ENCODE results near the gene CCDC88C. TPM values are rescaled to one million over a fixed set of nuclear protein-coding genes. Genes with fewer than 3 reads are reported as not detected.

CCDC88C gene
- total RNA-seq, 2 donors from 2014 or later: 4.0 to 4.4 TPM

- Histone ChIP-seq H3K4me3 (no peak overlapping the region), H3K9me3 (no peaks in the 10 kb centered on the region), H3K27me3 (no peaks in the 10 kb centered on the region), H3K4me1 (peaks cover 0 to 6% of the 10 kb centered on the region in 2 donors), H3K27ac (no peak overlapping the region), H3K36me3 (no peaks in the 10 kb centered on the region)
- DNase-seq (ENCODE audit: low spot score): no peak
- TF ChIP-seq, protein P1, sequence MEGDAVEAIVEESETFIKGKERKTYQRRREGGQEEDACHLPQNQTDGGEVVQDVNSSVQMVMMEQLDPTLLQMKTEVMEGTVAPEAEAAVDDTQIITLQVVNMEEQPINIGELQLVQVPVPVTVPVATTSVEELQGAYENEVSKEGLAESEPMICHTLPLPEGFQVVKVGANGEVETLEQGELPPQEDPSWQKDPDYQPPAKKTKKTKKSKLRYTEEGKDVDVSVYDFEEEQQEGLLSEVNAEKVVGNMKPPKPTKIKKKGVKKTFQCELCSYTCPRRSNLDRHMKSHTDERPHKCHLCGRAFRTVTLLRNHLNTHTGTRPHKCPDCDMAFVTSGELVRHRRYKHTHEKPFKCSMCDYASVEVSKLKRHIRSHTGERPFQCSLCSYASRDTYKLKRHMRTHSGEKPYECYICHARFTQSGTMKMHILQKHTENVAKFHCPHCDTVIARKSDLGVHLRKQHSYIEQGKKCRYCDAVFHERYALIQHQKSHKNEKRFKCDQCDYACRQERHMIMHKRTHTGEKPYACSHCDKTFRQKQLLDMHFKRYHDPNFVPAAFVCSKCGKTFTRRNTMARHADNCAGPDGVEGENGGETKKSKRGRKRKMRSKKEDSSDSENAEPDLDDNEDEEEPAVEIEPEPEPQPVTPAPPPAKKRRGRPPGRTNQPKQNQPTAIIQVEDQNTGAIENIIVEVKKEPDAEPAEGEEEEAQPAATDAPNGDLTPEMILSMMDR (IDR thresholded peaks at IDR 0.05): no peak
Measured at GRCh38 chr14:91387951-91388381, 29.7 kb downstream of the CCDC88C start.

GRCh38 chr14:91387169-91387835 lies 30.3 kb downstream of the CCDC88C start:
- Histone ChIP-seq H3K4me1 (no peaks in the 10 kb centered on the region), H3K36me3 (no peaks in the 10 kb centered on the region), H3K9me3 (no peaks in the 10 kb centered on the region), H3K4me3 (no peak overlapping the region), H3K27me3 (no peaks in the 10 kb centered on the region), H3K27ac (no peak overlapping the region)
- TF ChIP-seq, protein P1 (IDR thresholded peaks at IDR 0.05): no peak
- no peak for DNase-seq (ENCODE audit: low spot score)

DNA sequence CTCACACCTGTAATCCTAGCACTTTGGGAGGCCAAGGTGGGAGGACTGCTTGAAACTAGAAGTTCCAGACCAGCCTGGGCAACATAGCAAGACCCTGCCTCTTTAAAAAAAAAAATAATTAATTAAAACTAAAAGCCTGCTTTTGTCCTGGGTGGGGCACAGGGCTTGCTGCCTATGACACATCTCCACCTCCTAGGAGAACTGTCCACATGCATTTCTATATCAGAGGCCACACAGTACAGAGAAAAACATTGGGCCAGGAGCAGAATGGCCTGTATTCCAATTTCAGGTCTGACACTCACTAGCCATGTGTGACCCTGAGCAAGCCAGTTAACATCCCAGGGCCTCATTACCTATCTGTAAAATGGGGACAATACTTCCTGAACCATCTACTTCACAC lies 31.9 kb downstream of the CCDC88C start:
- DNase-seq (ENCODE audit: low spot score): no peak
- no peak overlapping the region for H3K27ac ChIP-seq
- TF ChIP-seq, protein P1 (IDR thresholded peaks at IDR 0.05): no peak
- H3K36me3 ChIP-seq: no peaks in the 10 kb centered on the region
- no peaks in the 10 kb centered on the region for H3K9me3 ChIP-seq
- peaks cover 0 to 1% of the 10 kb centered on the region in 2 donors for H3K4me1 ChIP-seq
- no peaks in the 10 kb centered on the region for H3K27me3 ChIP-seq
- H3K4me3 ChIP-seq: no peak overlapping the region

DNA sequence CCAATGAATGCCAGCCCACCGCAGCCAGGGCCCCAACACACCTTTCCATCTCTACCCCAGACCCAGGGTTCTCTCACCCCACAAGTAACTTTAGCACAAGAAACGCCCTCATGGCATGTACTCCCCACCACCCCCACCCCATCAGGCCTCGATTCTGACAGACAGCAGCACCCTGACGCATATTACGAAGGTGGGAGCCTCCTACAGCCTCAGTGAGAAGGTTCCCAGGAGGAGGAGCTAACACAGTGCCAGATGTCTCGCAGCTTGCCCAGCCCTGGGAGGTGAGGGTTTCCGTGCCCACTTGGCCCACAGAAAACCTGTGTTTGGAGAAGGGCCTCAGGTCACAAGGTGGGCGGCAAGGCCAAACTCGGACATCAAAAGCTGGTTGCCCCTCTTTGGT lies 32.4 kb downstream of the CCDC88C start:
- H3K27ac ChIP-seq: no peak overlapping the region
- peaks cover 0 to 6% of the 10 kb centered on the region in 2 donors for H3K4me1 ChIP-seq
- no peaks in the 10 kb centered on the region for H3K36me3 ChIP-seq
- no peak for DNase-seq (ENCODE audit: low spot score)
- H3K9me3 ChIP-seq: no peaks in the 10 kb centered on the region
- H3K27me3 ChIP-seq: no peaks in the 10 kb centered on the region
- no peak overlapping the region for H3K4me3 ChIP-seq
- TF ChIP-seq, protein P1 (IDR thresholded peaks at IDR 0.05): no peak

GRCh38 chr14:91383439-91383838 lies 34.2 kb downstream of the CCDC88C start:
- Histone ChIP-seq H3K36me3 (no peaks in the 10 kb centered on the region), H3K4me1 (peaks cover 0 to 22% of the 10 kb centered on the region in 2 donors), H3K9me3 (no peaks in the 10 kb centered on the region), H3K4me3 (no peak overlapping the region), H3K27ac (no peak overlapping the region), H3K27me3 (no peaks in the 10 kb centered on the region)
- DNase-seq (ENCODE audit: low spot score): no peak
- TF ChIP-seq, protein P1 (IDR thresholded peaks at IDR 0.05): no peak

Measured in right atrium auricular region (tissue), 2 donors.